Omental fat pad (tissue), 4 donors: ENCODE data around the gene FAM177B. TPM values are rescaled to one million over a fixed set of nuclear protein-coding genes. Genes with fewer than 3 reads are reported as not detected.

Experiments
- ATAC-seq: fragments of 150-250 bp; one replicate; pipeline ENCODE4 v1.9.1; 2016; ENCODE audit warnings: mild to moderate bottlenecking, moderate library complexity; ENCODE audit not compliant: low FRiP score
- DNase-seq: peaks from one replicate; pipeline ENCODE4 v3.0.0-alpha.2; 2019; ENCODE audit warnings: low spot score
- CTCF ChIP-seq, 3 donors: fragments of 450-650 bp; IDR thresholded peaks; one replicate each; pipeline ENCODE4 v1.5.1; 2016 to 2017; ENCODE audit warnings: antibody characterized with exemption in 3 of 3, mild to moderate bottlenecking in 3 of 3, moderate library complexity in 2 of 3
- total RNA-seq, 4 donors: library from RNA; depleted of rRNA; stranded (reverse); fragments of >200 nt; gene quantifications; one replicate each; pipeline ENCODE4 v1.1.0, GENCODE V29; 2016

The FAM177B gene
- total RNA-seq, 4 donors from 2014 or later = 1.1 TPM; not detected in 3

DNA sequence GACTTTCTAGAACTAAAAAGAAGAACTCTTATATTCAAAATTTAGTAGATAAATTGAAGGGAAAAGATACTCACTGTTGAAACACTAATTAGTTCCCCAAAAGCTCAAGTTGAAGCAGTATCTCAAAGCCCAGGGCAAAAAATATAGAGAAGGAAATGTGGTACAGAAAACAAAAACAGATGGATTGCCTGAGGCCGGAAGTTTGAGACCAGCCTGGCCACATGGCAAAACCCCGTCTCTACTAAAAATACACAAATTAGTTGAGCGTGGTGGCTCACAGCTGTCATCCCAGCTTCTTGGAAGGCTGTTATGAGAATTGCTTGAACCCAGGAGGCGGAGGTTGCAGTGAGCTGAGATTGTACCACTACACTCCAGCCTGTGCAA is 36.0 kb downstream of the FAM177B start:
- no peak for TF ChIP-seq CTCF (IDR thresholded peaks at IDR 0.05)
- DNase-seq (no peak), ATAC-seq (no peak)

DNA sequence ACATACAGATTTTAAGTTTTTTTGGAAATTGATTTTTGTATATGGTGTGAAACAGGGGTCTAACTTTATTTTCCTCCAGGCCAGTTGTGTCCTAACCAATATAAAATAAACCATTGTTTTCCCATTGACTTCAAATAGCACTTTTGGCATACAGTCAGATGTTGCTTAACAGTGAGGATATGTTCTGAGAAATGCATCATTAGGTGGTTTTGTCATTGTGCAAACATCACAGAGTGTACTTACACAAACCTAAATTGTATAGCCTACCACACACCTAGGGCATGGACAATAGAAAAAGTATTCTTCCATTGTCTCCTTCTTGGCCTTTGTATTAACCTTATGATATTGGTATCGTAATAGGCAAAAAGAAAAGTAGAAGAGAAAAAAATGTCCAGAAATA is 40.5 kb downstream of the FAM177B start:
- TF ChIP-seq CTCF (IDR thresholded peaks at IDR 0.05) = no peak
- ATAC-seq (peak; percentile 71), DNase-seq (no peak)

DNA sequence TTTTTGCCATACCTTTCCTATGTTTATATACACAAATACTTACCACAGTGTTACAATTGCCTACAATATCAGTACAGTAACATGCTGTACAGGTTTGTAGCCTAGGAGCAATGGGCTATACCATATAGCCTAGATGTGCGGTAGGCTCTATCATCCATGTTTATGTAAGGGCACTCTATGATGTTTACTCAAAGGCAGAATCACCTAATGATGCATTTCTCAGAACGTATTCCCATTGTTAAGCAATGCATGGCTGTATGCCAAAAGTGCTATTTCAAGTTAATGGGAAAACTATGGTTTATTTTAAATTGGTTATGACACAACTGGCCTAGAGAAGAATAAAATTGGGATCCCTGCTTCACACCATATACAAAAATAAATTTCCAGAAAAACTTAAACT is 41.0 kb downstream of the FAM177B start:
- no peak for TF ChIP-seq CTCF (IDR thresholded peaks at IDR 0.05)
- DNase-seq = no peak
- ATAC-seq = peak; percentile 71

DNA sequence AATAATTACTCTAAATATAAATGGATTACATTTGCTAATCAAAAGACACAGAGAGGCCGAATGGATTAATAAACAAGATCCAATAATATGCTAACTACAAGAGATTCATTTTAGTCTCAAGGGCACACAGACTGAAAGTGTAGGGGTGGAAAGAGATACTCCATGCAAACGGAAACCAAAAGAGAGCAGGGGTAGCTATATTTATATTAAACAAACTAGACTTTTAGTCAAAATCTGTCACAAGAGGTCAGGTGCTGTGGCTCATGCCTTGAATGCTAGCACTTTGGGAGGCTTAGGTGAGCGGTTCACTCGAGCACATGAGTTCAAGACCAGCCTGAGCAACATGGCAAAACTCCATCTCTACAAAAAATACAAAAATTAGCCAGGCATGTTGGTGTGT is 44.2 kb downstream of the FAM177B start:
- no peak for ATAC-seq
- no peak for DNase-seq
- no peak for TF ChIP-seq CTCF (IDR thresholded peaks at IDR 0.05)

- DNase-seq (no peak), ATAC-seq (no peak)
- TF ChIP-seq CTCF (IDR thresholded peaks at IDR 0.05) = no peak
Measured at GRCh38 chr1:222783051-222783450, 46.0 kb downstream of the FAM177B start.

GRCh38 chr1:222784371-222784770 is 47.4 kb downstream of the FAM177B start:
- DNase-seq (no peak), ATAC-seq (no peak)
- no peak for TF ChIP-seq CTCF (IDR thresholded peaks at IDR 0.05)

DNA sequence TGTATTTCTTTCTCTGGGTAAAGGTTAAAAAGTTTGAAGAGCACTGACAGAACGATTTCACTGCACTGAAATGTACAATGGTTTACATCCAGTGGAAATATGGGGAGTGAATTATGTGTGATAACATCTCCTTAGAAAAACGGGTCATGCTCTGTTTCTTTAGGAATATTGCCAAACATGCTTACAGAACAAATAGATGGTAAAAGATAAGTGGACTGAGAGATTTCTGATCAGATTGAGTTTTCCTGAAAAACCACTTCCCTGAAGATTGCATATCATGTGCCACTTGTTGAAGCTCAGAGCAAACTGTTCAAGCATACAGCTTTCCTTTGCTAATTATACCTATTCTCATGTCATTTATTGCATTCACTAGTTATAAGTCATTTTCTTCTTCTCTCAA is 47.9 kb downstream of the FAM177B start:
- TF ChIP-seq CTCF (IDR thresholded peaks at IDR 0.05) = no peak
- DNase-seq (no peak), ATAC-seq (no peak)
